PFSK-1 (cell line): ENCODE data around the gene ADNP2.

Experiments
- FOXP2 ChIP-seq: optimal IDR thresholded peaks from 2 replicates; pipeline ENCODE3; 2011; ENCODE audit warnings: borderline replicate concordance, control low read depth, inconsistent platforms; ENCODE audit not compliant: insufficient read depth; ENCODE audit errors: extremely low read length, extremely low read depth
- POLR2AphosphoS5 ChIP-seq: IDR thresholded peaks from 2 replicates; pipeline ENCODE4 v1.6.1; 2012; ENCODE audit warnings: low read depth, mild to moderate bottlenecking, control low read depth, low read length, moderate library complexity
- REST ChIP-seq, 2 experiments: IDR thresholded peaks; 2 replicates each; pipeline versions ENCODE4 v1.6.1 to v1.8.0; 2011 to 2012; ENCODE audit warnings: low read depth in 2 of 2, low read length in 2 of 2, control low read depth in 1 of 2, inconsistent platforms in 1 of 2, mild to moderate bottlenecking in 1 of 2, moderate library complexity in 1 of 2; ENCODE audit not compliant: insufficient read depth in 1 of 2
- SIN3A ChIP-seq: IDR thresholded peaks from 2 replicates; pipeline ENCODE4 v1.6.1; 2012; ENCODE audit warnings: mild to moderate bottlenecking, low read length, moderate library complexity, borderline replicate concordance; ENCODE audit not compliant: insufficient read depth

- no peak for TF ChIP-seq POLR2AphosphoS5
- TF ChIP-seq REST (IDR thresholded peaks at IDR 0.05; ENCODE audit: insufficient read depth in 1 of 2, low read depth in 2 of 2, low read length in 2 of 2): no peak
- TF ChIP-seq SIN3A: no peak
- TF ChIP-seq FOXP2: no peak
Measured at GRCh38 chr18:80096032-80096565, 13.0 kb upstream of the ADNP2 start.
